PC-3 (cell line): ENCODE measurements around the gene GFM1. TPM values are rescaled to one million over a fixed set of nuclear protein-coding genes. Genes with fewer than 3 reads are reported as not detected.

Experiments used
- ATAC-seq: fragments of 200-7000 bp; cut with Tn5 transposase; 2 replicates; pipeline ENCODE4 v1.9.1; 2020; ENCODE audit warnings: mild to moderate bottlenecking, moderate library complexity
- BruUV-seq: library from RNA; stranded (reverse); fragments of 400-500 nt; replicated peaks from 2 replicates; lab custom pipeline; 2021; lab: Mats Ljungman, UMichigan
- CTCF ChIA-PET: fragments of 300-600 bp; sonication (Branson Sonifier 250); formaldehyde crosslinking; loops from one replicate; lab custom pipeline; 2022; ENCODE audit warnings: antibody characterized with exemption; lab: Charles Lee
- POLR2A ChIA-PET: fragments of 300-600 bp; sonication (Branson Sonifier 250); formaldehyde crosslinking; loops from one replicate; lab custom pipeline; 2022; ENCODE audit warnings: antibody characterized with exemption; ENCODE audit not compliant: unreplicated experiment; lab: Charles Lee
- DNase-seq: peaks from one replicate; pipeline ENCODE4 v3.0.0-alpha.2; 2015
- H2AFZ ChIP-seq: fragments of 300-600 bp; sonication (generic); 2 replicates; pipeline ENCODE4 v1.6.0; 2016; ENCODE audit warnings: antibody characterized with exemption, low read length
- H3F3A ChIP-seq: fragments of 300-600 bp; sonication (generic); one replicate; pipeline ENCODE4 v1.6.0; 2017; ENCODE audit warnings: antibody characterized with exemption, low read length, control low read depth, mild to moderate bottlenecking; ENCODE audit not compliant: unreplicated experiment
- H3K27ac ChIP-seq: fragments of 300-600 bp; sonication (generic); 2 replicates; pipeline ENCODE4 v1.5.1; 2016; ENCODE audit warnings: mild to moderate bottlenecking, low read length
- H3K27me3 ChIP-seq: fragments of 300-600 bp; sonication (generic); 2 replicates; pipeline ENCODE4 v1.6.1; 2016; ENCODE audit warnings: low read length, mixed read lengths
- H3K36me3 ChIP-seq: fragments of 300-600 bp; sonication (generic); 2 replicates; pipeline ENCODE4 v1.6.1; 2016; ENCODE audit warnings: low read depth, mixed run types, low read length, mixed read lengths
- H3K4me1 ChIP-seq: fragments of 300-600 bp; sonication (generic); 2 replicates; pipeline ENCODE4 v1.5.1; 2016; ENCODE audit warnings: low read length; ENCODE audit not compliant: insufficient read depth
- H3K4me2 ChIP-seq: fragments of 300-600 bp; sonication (generic); 2 replicates; pipeline ENCODE4 v1.6.0; 2016; ENCODE audit warnings: low read length
- H3K4me3 ChIP-seq: fragments of 300-600 bp; sonication (generic); 2 replicates; pipeline ENCODE4 v1.5.1; 2016; ENCODE audit warnings: mild to moderate bottlenecking, low read length, mixed read lengths
- H3K79me2 ChIP-seq: fragments of 300-600 bp; sonication (generic); 2 replicates; pipeline ENCODE4 v1.6.1; 2017; ENCODE audit warnings: low read length, mixed read lengths
- H3K9ac ChIP-seq: fragments of 300-600 bp; sonication (generic); 2 replicates; pipeline ENCODE4 v1.6.0; 2016; ENCODE audit warnings: mild to moderate bottlenecking, low read length
- H3K9me2 ChIP-seq: fragments of 300-600 bp; sonication (generic); replicated peaks from 2 replicates; pipeline ENCODE4 v1.6.1; 2016; ENCODE audit warnings: mixed run types, low read length, mixed read lengths
- H3K9me3 ChIP-seq: fragments of 300-600 bp; sonication (generic); 2 replicates; pipeline ENCODE4 v1.6.1; 2016; ENCODE audit warnings: low read length, mixed read lengths
- H4K20me1 ChIP-seq: fragments of 300-600 bp; sonication (generic); 2 replicates; pipeline ENCODE4 v1.6.1; 2016; ENCODE audit warnings: low read length, mixed read lengths
- CTCF ChIP-seq: fragments of 300-600 bp; sonication (generic); conservative IDR thresholded peaks from 2 replicates; pipeline ENCODE4 v1.5.1; 2017; ENCODE audit warnings: antibody characterized with exemption, low read depth, mild to moderate bottlenecking, low read length
- EZH2 ChIP-seq: fragments of 300-600 bp; sonication (generic); IDR thresholded peaks from one replicate; pipeline ENCODE4 v1.6.1; 2017; ENCODE audit warnings: antibody characterized with exemption, mild to moderate bottlenecking, low read length; ENCODE audit not compliant: unreplicated experiment
- EZH2phosphoT487 ChIP-seq: fragments of 300-600 bp; sonication (generic); IDR thresholded peaks from 2 replicates; pipeline ENCODE4 v1.6.1; 2018; ENCODE audit warnings: mild to moderate bottlenecking, antibody characterized with exemption, low read length, borderline replicate concordance
- intact Hi-C: fragments of 100-400 bp; cut with micrococcal nuclease; formaldehyde crosslinking; loops from 2 replicates; pipeline ENCODE4 v1.9.0; 2023
- total RNA-seq: library from RNA; depleted of rRNA; stranded (reverse); fragments of >200 nt; gene quantifications from 2 replicates; pipeline ENCODE4 v1.2.3, GENCODE V29; 2014

GFM1 gene
- total RNA-seq, 1 experiment from 2014 or later: 37.5 TPM

GRCh38 chr3:158631981-158632380 is 12.3 kb upstream of the GFM1 start:
- intact Hi-C loops: no loop called here
- no peak for DNase-seq
- no peaks in the 10 kb centered on the region for H4K20me1 ChIP-seq
- H3K9me2 ChIP-seq: no peaks in the 10 kb centered on the region
- H3K27ac ChIP-seq: no peak overlapping the region
- H3K27me3 ChIP-seq: no peaks in the 10 kb centered on the region
- H2AFZ ChIP-seq: no peak overlapping the region
- BruUV-seq: no TSS peak
- no peaks in the 10 kb centered on the region for H3F3A ChIP-seq
- no peaks in the 10 kb centered on the region for H3K9me3 ChIP-seq
- H3K36me3 ChIP-seq: no peaks in the 10 kb centered on the region
- ChIA-PET POLR2A (no interaction called here), CTCF (no interaction called here)
- no peak overlapping the region for H3K4me3 ChIP-seq
- no peak for ATAC-seq
- no peak overlapping the region for H3K4me2 ChIP-seq
- no peak overlapping the region for H3K9ac ChIP-seq
- H3K4me1 ChIP-seq: no peaks in the 10 kb centered on the region
- no peaks in the 10 kb centered on the region for H3K79me2 ChIP-seq
- TF ChIP-seq CTCF (no peak), EZH2 (no peak), EZH2phosphoT487 (no peak)

GRCh38 chr3:158640646-158641045 is 3.7 kb upstream of the GFM1 start:
- no peaks in the 10 kb centered on the region for H3K36me3 ChIP-seq
- CTCF ChIA-PET: no interaction called here

GRCh38 chr3:158642005-158642404 is 2.3 kb upstream of the GFM1 start:
- Histone ChIP-seq H3K9me3 (no peaks in the 10 kb centered on the region), H2AFZ (no peak overlapping the region), H3K27me3 (no peaks in the 10 kb centered on the region), H3K79me2 (peaks cover 27% of the 10 kb centered on the region), H3K27ac (no peak overlapping the region), H3K9ac (no peak overlapping the region), H3K9me2 (no peaks in the 10 kb centered on the region), H3K4me2 (no peak overlapping the region), H4K20me1 (no peaks in the 10 kb centered on the region), H3F3A (no peaks in the 10 kb centered on the region), H3K4me3 (no peak overlapping the region), H3K36me3 (peaks cover 11% of the 10 kb centered on the region; the same call in 1 of the 2 replicates), H3K4me1 (peaks cover 9% of the 10 kb centered on the region; the same call in 1 of the 2 replicates)
- CTCF ChIA-PET: no interaction called here
- ATAC-seq (no peak), DNase-seq (no peak)
- BruUV-seq: no TSS peak
- intact Hi-C loops: loop anchor here (5.0 kb wide), 2 partner anchors 70 to 105 kb away; partner anchors contain the start of gene MLF1
- POLR2A ChIA-PET: interaction anchor here (0.6 kb wide), 1 partner anchor 37 kb away, joined by 3 read pairs; no protein-coding TSS in a partner anchor
- TF ChIP-seq EZH2: no peak
- no peak for TF ChIP-seq CTCF
- TF ChIP-seq EZH2phosphoT487: no peak

More at GRCh38 chr3:158640646-158641045, 3.7 kb upstream of the GFM1 start:
- Histone ChIP-seq H3K9ac (no peak overlapping the region), H3K9me2 (no peaks in the 10 kb centered on the region), H3K4me2 (no peak overlapping the region), H3F3A (no peaks in the 10 kb centered on the region), H3K27me3 (no peaks in the 10 kb centered on the region), H3K4me3 (no peak overlapping the region), H3K27ac (no peak overlapping the region), H3K9me3 (no peaks in the 10 kb centered on the region), H3K79me2 (peaks cover 13% of the 10 kb centered on the region), H3K4me1 (0 out of 2 replicates have a peak, but pooled peaks cover 4% of the 10 kb centered on the region), H4K20me1 (no peaks in the 10 kb centered on the region), H2AFZ (no peak overlapping the region)
- intact Hi-C loops: loop anchor here (5.0 kb wide), 2 partner anchors 68 to 103 kb away; partner anchors contain the start of gene MLF1
- ATAC-seq (no peak), DNase-seq (no peak)
- no peak for TF ChIP-seq EZH2phosphoT487
- no peak for TF ChIP-seq EZH2
- POLR2A ChIA-PET: no interaction called here
- no TSS peak for BruUV-seq
